HepG2 (cell line): ENCODE results near the gene PCYOX1L. TPM values are rescaled to one million over a fixed set of nuclear protein-coding genes. Genes with fewer than 3 reads are reported as not detected.

Experiments
- DPF2 ChIP-seq: sonication (generic); formaldehyde crosslinking; IDR thresholded peaks from 2 replicates; pipeline ENCODE4 v1.4.0; 2020; ENCODE audit warnings: mild to moderate bottlenecking, low read depth, missing genetic modification reagents, borderline replicate concordance
- EP300 ChIP-seq, 3 experiments: sonication (generic) in 1 of 3; formaldehyde crosslinking in 1 of 3; IDR thresholded peaks; 2 replicates each; pipeline versions ENCODE4 v1.5.1 to v1.6.1; 2011 to 2020; ENCODE audit warnings: low read depth in 2 of 3, low read length in 2 of 3, borderline replicate concordance in 1 of 3, improper control_type of control experiment in 1 of 3, mild to moderate bottlenecking in 1 of 3, missing genetic modification reagents in 1 of 3, moderate library complexity in 1 of 3
- GTF3A ChIP-seq: sonication (generic); formaldehyde crosslinking; conservative IDR thresholded peaks from 2 replicates; pipeline ENCODE4 v1.4.0; 2020; ENCODE audit warnings: mild to moderate bottlenecking, missing genetic modification reagents
- HOXA7 ChIP-seq: sonication (generic); formaldehyde crosslinking; IDR thresholded peaks from 2 replicates; pipeline ENCODE4 v1.8.1; 2022; ENCODE audit warnings: mild to moderate bottlenecking, missing genetic modification reagents, moderate library complexity
- MED1 ChIP-seq: sonication (generic); formaldehyde crosslinking; IDR thresholded peaks from 2 replicates; pipeline ENCODE4 v1.4.0; 2020; ENCODE audit warnings: missing genetic modification reagents
- MLX ChIP-seq: IDR thresholded peaks from 2 replicates; pipeline ENCODE4 v1.6.1; 2016
- RARA ChIP-seq: IDR thresholded peaks from 2 replicates; pipeline ENCODE4 v1.6.1; 2016; ENCODE audit warnings: missing genetic modification reagents, missing compliant biosample characterization
- SMC3 ChIP-seq: IDR thresholded peaks from 2 replicates; pipeline ENCODE4 v1.6.1; 2011; ENCODE audit warnings: low read length, improper control_type of control experiment
- SRF ChIP-seq: IDR thresholded peaks from 2 replicates; pipeline ENCODE4 v1.6.1; 2011; ENCODE audit warnings: mild to moderate bottlenecking, low read depth, low read length, moderate library complexity
- SRSF9 ChIP-seq: fragments of 200-400 bp; formaldehyde crosslinking; IDR thresholded peaks from 2 replicates; pipeline ENCODE4 v1.6.1; 2018; ENCODE audit warnings: borderline replicate concordance, mild to moderate bottlenecking, low read depth, low read length; ENCODE audit not compliant: insufficient read depth, poor library complexity, severe bottlenecking
- THAP8 ChIP-seq: sonication (generic); formaldehyde crosslinking; IDR thresholded peaks from 2 replicates; pipeline ENCODE4 v1.5.1; 2020; ENCODE audit warnings: missing genetic modification reagents, mild to moderate bottlenecking, borderline replicate concordance
- ZBTB33 ChIP-seq: sonication (generic); formaldehyde crosslinking; IDR thresholded peaks from 2 replicates; pipeline ENCODE4 v1.4.0; 2020; ENCODE audit warnings: missing genetic modification reagents
- ZNF138 ChIP-seq: sonication (generic); formaldehyde crosslinking; IDR thresholded peaks from 2 replicates; pipeline ENCODE4 v1.5.0; 2020; ENCODE audit warnings: mild to moderate bottlenecking, low read depth, missing genetic modification reagents
- ZNF501 ChIP-seq: sonication (generic); formaldehyde crosslinking; IDR thresholded peaks from 2 replicates; pipeline ENCODE4 v1.5.1; 2020; ENCODE audit warnings: mild to moderate bottlenecking, moderate library complexity, missing genetic modification reagents
- ZNF572 ChIP-seq: sonication (generic); formaldehyde crosslinking; IDR thresholded peaks from 2 replicates; pipeline ENCODE4 v1.5.1; 2020; ENCODE audit warnings: mild to moderate bottlenecking, missing genetic modification reagents
- ZNF607 ChIP-seq: sonication (generic); formaldehyde crosslinking; IDR thresholded peaks from 2 replicates; pipeline ENCODE4 v1.5.1; 2020; ENCODE audit warnings: missing genetic modification reagents, mild to moderate bottlenecking, borderline replicate concordance
- ZNF646 ChIP-seq: sonication (generic); formaldehyde crosslinking; IDR thresholded peaks from 2 replicates; pipeline ENCODE4 v1.9.0; 2021; ENCODE audit warnings: mild to moderate bottlenecking, missing genetic modification reagents
- ZNF790 ChIP-seq: sonication (generic); formaldehyde crosslinking; IDR thresholded peaks from 2 replicates; pipeline ENCODE4 v1.8.0; 2022; ENCODE audit warnings: missing genetic modification reagents, mild to moderate bottlenecking, borderline replicate concordance
- ZSCAN25 ChIP-seq: sonication (generic); formaldehyde crosslinking; IDR thresholded peaks from 2 replicates; pipeline ENCODE4 v1.8.0; 2022; ENCODE audit warnings: mild to moderate bottlenecking, missing genetic modification reagents
- polyA plus RNA-seq, 8 experiments: library from polyadenylated mRNA; depleted of rRNA in 3 of 8; stranded (reverse) in 7 of 8; unstranded in 1 of 8; fragments of >200 nt; fragmentation: Illumina TruSeq in 4 of 8; extraction: Trizol in 4 of 8; gene quantifications; 2 replicates each; pipeline versions ENCODE4 v1.2.1 to v1.2.3, GENCODE V29; 2011 to 2016; ENCODE audit warnings: low read depth in 4 of 8, missing spikeins in 1 of 8, mixed read lengths in 1 of 8; ENCODE audit not compliant: insufficient read depth in 1 of 8
- total RNA-seq, 5 experiments: library from RNA; depleted of rRNA; stranded (reverse); fragments of >200 nt; fragmentation: Illumina TruSeq; extraction: Trizol; gene quantifications; 2 replicates each; pipeline ENCODE4 v1.2.3, GENCODE V29; 2016; ENCODE audit warnings: low read depth in 1 of 5

The PCYOX1L gene
- total and polyA plus RNA-seq, 2 of the 13 experiments (the other 11 are each of a cell fraction or from before 2014, with no cell fraction given): 1.00 to 3.7 TPM

- no peak; the same call in 1 of the 2 replicates for TF ChIP-seq ZNF646 (CRISPR knock-in tag)
- no peak for TF ChIP-seq ZNF501 (CRISPR knock-in tag)
- no peak for TF ChIP-seq ZNF138
- TF ChIP-seq HOXA7 (CRISPR knock-in tag): no peak
- TF ChIP-seq GTF3A (CRISPR knock-in tag): no peak
- TF ChIP-seq DPF2 (CRISPR knock-in tag): no peak
- peak in 1 of 2 experiments; percentile 39; a peak in 1 of 4 replicates for TF ChIP-seq EP300 (IDR thresholded peaks at IDR 0.05; ENCODE audit: low read depth in 2 of 2, low read length in 2 of 2)
- peak; percentile 39; the same call in 1 of the 2 replicates for TF ChIP-seq EP300 (CRISPR knock-in tag; IDR thresholded peaks at IDR 0.05; ENCODE audit: borderline replicate concordance)
- TF ChIP-seq SRSF9: no peak
- peak; percentile 45 for TF ChIP-seq RARA (CRISPR knock-in tag)
- no peak for TF ChIP-seq SMC3
- TF ChIP-seq ZNF607 (CRISPR knock-in tag): peak; percentile 55; the same call in 1 of the 2 replicates
- no peak for TF ChIP-seq THAP8
- peak; percentile 89 for TF ChIP-seq MLX
- TF ChIP-seq SRF: peak; percentile 63; the same call in 1 of the 2 replicates
- TF ChIP-seq ZSCAN25 (CRISPR knock-in tag): no peak; the same call in 1 of the 2 replicates
- TF ChIP-seq ZNF572 (CRISPR knock-in tag): no peak
- TF ChIP-seq ZNF790 (CRISPR knock-in tag): no peak
- peak; percentile 77 for TF ChIP-seq MED1 (CRISPR knock-in tag)
- 0 out of 2 replicates have a peak, but pooled peaks have one; percentile 14 for TF ChIP-seq ZBTB33 (CRISPR knock-in tag)
Observed at GRCh38 chr5:149380466-149381121, 22.7 kb downstream of the PCYOX1L start (continued).
